GM19025 (cell line): ENCODE data around the gene FHOD3.

ENCODE experiments used
- ATAC-seq: cut with Tn5 transposase; IDR thresholded peaks from one replicate; pipeline ENCODE4 v1.9.1; 2021; ENCODE audit warnings: mild to moderate bottlenecking, low read depth, moderate library complexity; ENCODE audit not compliant: unreplicated experiment

Gene FHOD3

GRCh38 chr18:36464126-36464651 is 166.7 kb downstream of the FHOD3 start:
- ATAC-seq, result no peak

- ATAC-seq, result no peak
These were observed 167.8 kb downstream of the FHOD3 start for GRCh38 chr18:36465276-36465675.

GRCh38 chr18:36465970-36466369 is 168.5 kb downstream of the FHOD3 start:
- ATAC-seq, result no peak

GRCh38 chr18:36467614-36468013 is 170.1 kb downstream of the FHOD3 start:
- no peak for ATAC-seq

- no peak for ATAC-seq
These were observed 170.6 kb downstream of the FHOD3 start for GRCh38 chr18:36468161-36468560.

- ATAC-seq, result no peak
These were observed 171.9 kb downstream of the FHOD3 start for GRCh38 chr18:36469461-36469860.

- no peak for ATAC-seq
These were observed 173.4 kb downstream of the FHOD3 start for GRCh38 chr18:36470896-36471295.

- no peak for ATAC-seq
These were observed 173.9 kb downstream of the FHOD3 start for GRCh38 chr18:36471393-36471792.

- no peak for ATAC-seq
These were observed 178.9 kb downstream of the FHOD3 start for GRCh38 chr18:36476433-36476832.

- no peak for ATAC-seq
These were observed 180.3 kb downstream of the FHOD3 start for GRCh38 chr18:36477776-36478175.

GRCh38 chr18:36481201-36481657 is 183.7 kb downstream of the FHOD3 start:
- no peak for ATAC-seq

- ATAC-seq, result no peak
These were observed 184.4 kb downstream of the FHOD3 start for GRCh38 chr18:36481935-36482334.

- ATAC-seq, result no peak
These were observed 187.1 kb downstream of the FHOD3 start for GRCh38 chr18:36484591-36484990.

GRCh38 chr18:36485772-36486171 is 188.3 kb downstream of the FHOD3 start:
- ATAC-seq, result no peak

GRCh38 chr18:36488131-36488530 is 190.6 kb downstream of the FHOD3 start:
- ATAC-seq, result no peak

GRCh38 chr18:36490897-36491296 is 193.4 kb downstream of the FHOD3 start:
- no peak for ATAC-seq

- ATAC-seq, result no peak
These were observed 195.3 kb downstream of the FHOD3 start for GRCh38 chr18:36492604-36493329.

GRCh38 chr18:36493349-36494159 is 196.0 kb downstream of the FHOD3 start:
- no peak for ATAC-seq

- no peak for ATAC-seq
These were observed 196.6 kb downstream of the FHOD3 start for GRCh38 chr18:36494160-36494437.

GRCh38 chr18:36496022-36496421 is 198.5 kb downstream of the FHOD3 start:
- no peak for ATAC-seq

GRCh38 chr18:36499938-36500337 is 202.4 kb downstream of the FHOD3 start:
- peak; percentile 65 for ATAC-seq

- ATAC-seq, result no peak
These were observed 203.6 kb downstream of the FHOD3 start for GRCh38 chr18:36501100-36501499.
